MM.1S (cell line): ENCODE data around the gene GLP1R.

Experiments used
- EZH2 ChIP-seq: fragments of 300-600 bp; sonication (generic); optimal IDR thresholded peaks from 2 replicates; pipeline ENCODE3; 2017; ENCODE audit warnings: low read depth, mild to moderate bottlenecking, antibody characterized with exemption, low read length, mixed read lengths
- EZH2phosphoT487 ChIP-seq: fragments of 300-600 bp; sonication (generic); IDR thresholded peaks from 2 replicates; pipeline ENCODE4 v1.6.1; 2018; ENCODE audit warnings: antibody characterized with exemption, low read length
- TF ChIP-seq, protein P1 (sequence below): fragments of 300-600 bp; sonication (generic); IDR thresholded peaks from 2 replicates; pipeline ENCODE4 v1.5.1; 2016; ENCODE audit warnings: antibody characterized with exemption, low read length, mixed read lengths

DNA sequence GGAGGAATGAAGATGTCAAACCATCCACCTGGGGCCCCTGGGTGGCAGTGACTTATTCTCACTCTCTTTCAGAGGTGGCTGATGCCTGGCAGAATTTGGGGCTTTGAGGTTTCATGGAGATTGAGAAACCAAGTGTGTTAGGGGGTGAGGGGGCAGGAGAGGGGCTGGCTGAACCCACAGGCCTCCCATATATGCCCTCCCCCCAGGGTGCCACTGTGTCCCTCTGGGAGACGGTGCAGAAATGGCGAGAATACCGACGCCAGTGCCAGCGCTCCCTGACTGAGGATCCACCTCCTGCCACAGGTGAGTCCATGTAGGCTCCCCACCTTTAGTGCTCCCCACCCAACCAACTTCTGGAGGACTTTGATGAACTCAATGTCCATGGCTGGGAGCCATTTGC is 7.6 kb downstream of the GLP1R start:
- TF ChIP-seq, protein P1, sequence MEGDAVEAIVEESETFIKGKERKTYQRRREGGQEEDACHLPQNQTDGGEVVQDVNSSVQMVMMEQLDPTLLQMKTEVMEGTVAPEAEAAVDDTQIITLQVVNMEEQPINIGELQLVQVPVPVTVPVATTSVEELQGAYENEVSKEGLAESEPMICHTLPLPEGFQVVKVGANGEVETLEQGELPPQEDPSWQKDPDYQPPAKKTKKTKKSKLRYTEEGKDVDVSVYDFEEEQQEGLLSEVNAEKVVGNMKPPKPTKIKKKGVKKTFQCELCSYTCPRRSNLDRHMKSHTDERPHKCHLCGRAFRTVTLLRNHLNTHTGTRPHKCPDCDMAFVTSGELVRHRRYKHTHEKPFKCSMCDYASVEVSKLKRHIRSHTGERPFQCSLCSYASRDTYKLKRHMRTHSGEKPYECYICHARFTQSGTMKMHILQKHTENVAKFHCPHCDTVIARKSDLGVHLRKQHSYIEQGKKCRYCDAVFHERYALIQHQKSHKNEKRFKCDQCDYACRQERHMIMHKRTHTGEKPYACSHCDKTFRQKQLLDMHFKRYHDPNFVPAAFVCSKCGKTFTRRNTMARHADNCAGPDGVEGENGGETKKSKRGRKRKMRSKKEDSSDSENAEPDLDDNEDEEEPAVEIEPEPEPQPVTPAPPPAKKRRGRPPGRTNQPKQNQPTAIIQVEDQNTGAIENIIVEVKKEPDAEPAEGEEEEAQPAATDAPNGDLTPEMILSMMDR = no peak
- TF ChIP-seq EZH2phosphoT487 (no peak), EZH2 (no peak)
